HepG2 (cell line): ENCODE measurements around the gene HMCN1. TPM values are rescaled to one million over a fixed set of nuclear protein-coding genes. Genes with fewer than 3 reads are reported as not detected.

Experiments used
- ATAC-seq: fragments of 200-7000 bp; cut with Tn5 transposase; 3 replicates; pipeline ENCODE4 v1.9.1; 2020; ENCODE audit warnings: mild to moderate bottlenecking, moderate library complexity
- BruUV-seq: library from RNA; stranded (reverse); fragments of 400-500 nt; replicated peaks from 2 replicates; lab custom pipeline; 2021; lab: Mats Ljungman, UMichigan
- CTCF ChIA-PET: fragments of 300-600 bp; formaldehyde crosslinking; extraction: SDS; loops from one replicate; lab custom pipeline; 2021; ENCODE audit warnings: low total read pairs, inconsistent platforms, low intra/inter-chr PET ratio; lab: Yijun Ruan, JAX
- POLR2A ChIA-PET: fragments of 350-600 bp; sonication (Branson Sonifier 250); formaldehyde crosslinking; loops from one replicate; lab custom pipeline; 2020; ENCODE audit warnings: antibody characterized with exemption, inconsistent platforms; lab: Yijun Ruan, JAX
- DNase-seq: peaks from one replicate; pipeline ENCODE4 v3.0.0-alpha.2; 2015; ENCODE audit warnings: low spot score
- FAIRE-seq: peaks from 3 replicates; lab custom pipeline; 2011; peaks lifted over from hg19 to GRCh38; lab: Jason Lieb, UNC
- H2AFZ ChIP-seq: one replicate; pipeline ENCODE4 v1.6.1; 2011; ENCODE audit warnings: low read length, inconsistent platforms
- H3K27ac ChIP-seq: fragments of 300-600 bp; 3 replicates; pipeline ENCODE4 v1.8.0; 2011; ENCODE audit warnings: mixed run types, mild to moderate bottlenecking, mixed read lengths, low read length, inconsistent platforms; ENCODE audit not compliant: insufficient read depth; ENCODE audit errors: extremely low read length
- H3K27me3 ChIP-seq, 2 experiments: fragments of 200-600 bp in 1 of 2; 2 replicates in 1 of 2; 3 replicates in 1 of 2; pipeline versions ENCODE4 v1.6.0 to v1.8.0; 2011; ENCODE audit warnings: low read length in 2 of 2, mild to moderate bottlenecking in 2 of 2, moderate library complexity in 2 of 2, inconsistent platforms in 1 of 2; ENCODE audit not compliant: insufficient read depth in 2 of 2, control insufficient read depth in 1 of 2
- H3K36me3 ChIP-seq, 2 experiments: fragments of 200-600 bp in 1 of 2; replicated peaks in 1 of 2; 2 replicates in 1 of 2; 3 replicates in 1 of 2; pipeline versions ENCODE4 v1.5.1 to v1.8.0; 2011; ENCODE audit warnings: low read length in 2 of 2, inconsistent platforms in 1 of 2; ENCODE audit not compliant: insufficient read depth in 2 of 2, control insufficient read depth in 1 of 2
- H3K4me1 ChIP-seq: 2 replicates; pipeline ENCODE4 v1.5.1; 2012; ENCODE audit warnings: low read length, inconsistent platforms; ENCODE audit not compliant: insufficient read depth
- H3K4me2 ChIP-seq: 2 replicates; pipeline ENCODE4 v1.6.0; 2011; ENCODE audit warnings: low read depth, low read length, inconsistent platforms
- H3K4me3 ChIP-seq, 3 experiments: fragments of 200-600 bp in 1 of 3; sonication (generic), shearing (Covaris generic) in 1 of 3; replicated peaks in 1 of 3; 2 replicates each; pipeline ENCODE4 v1.5.1; 2011 to 2016; ENCODE audit warnings: low read length in 3 of 3, inconsistent platforms in 2 of 3, low read depth in 2 of 3, mild to moderate bottlenecking in 2 of 3, control low read depth in 1 of 3, mixed read lengths in 1 of 3; ENCODE audit not compliant: insufficient read depth in 1 of 3
- H3K79me2 ChIP-seq: one replicate; pipeline ENCODE4 v1.6.1; 2011; ENCODE audit warnings: low read length, inconsistent platforms; ENCODE audit not compliant: insufficient read depth
- H3K9ac ChIP-seq: 2 replicates; pipeline ENCODE4 v1.6.0; 2011; ENCODE audit warnings: mild to moderate bottlenecking, low read depth, low read length, inconsistent platforms; ENCODE audit not compliant: insufficient read depth
- H3K9me3 ChIP-seq: 2 replicates; pipeline ENCODE4 v1.5.1; 2012; ENCODE audit warnings: mild to moderate bottlenecking, low read length
- H4K20me1 ChIP-seq: 2 replicates; pipeline ENCODE4 v1.6.0; 2011; ENCODE audit warnings: inconsistent platforms, mild to moderate bottlenecking, low read length, moderate library complexity; ENCODE audit not compliant: insufficient read depth
- AHDC1 ChIP-seq: sonication (generic); formaldehyde crosslinking; IDR thresholded peaks from 2 replicates; pipeline ENCODE4 v1.5.1; 2020; ENCODE audit warnings: mild to moderate bottlenecking, missing genetic modification reagents, borderline replicate concordance
- CTCF ChIP-seq: sonication (generic); formaldehyde crosslinking; IDR thresholded peaks from 2 replicates; pipeline ENCODE4 v1.5.0; 2020; ENCODE audit warnings: mild to moderate bottlenecking, missing genetic modification reagents, moderate library complexity
- DDIT3 ChIP-seq: sonication (generic); formaldehyde crosslinking; IDR thresholded peaks from 2 replicates; pipeline ENCODE4 v1.4.0; 2020; ENCODE audit warnings: mild to moderate bottlenecking, missing genetic modification reagents
- NFYB ChIP-seq: sonication (generic); formaldehyde crosslinking; IDR thresholded peaks from 2 replicates; pipeline ENCODE4 v1.4.0; 2020; ENCODE audit warnings: missing genetic modification reagents
- STAG1 ChIP-seq: sonication (generic); formaldehyde crosslinking; IDR thresholded peaks from 2 replicates; pipeline ENCODE4 v1.4.0; 2020; ENCODE audit warnings: missing genetic modification reagents
- ZBTB40 ChIP-seq, 2 experiments: fragments of 450-650 bp in 1 of 2; sonication (generic) in 1 of 2; formaldehyde crosslinking in 1 of 2; IDR thresholded peaks; 2 replicates each; pipeline versions ENCODE4 v1.6.1 to v1.8.0; 2016 to 2022; ENCODE audit warnings: antibody characterized with exemption in 1 of 2, mild to moderate bottlenecking in 1 of 2, missing genetic modification reagents in 1 of 2
- in situ Hi-C: cut with HindIII; loops from 2 replicates; pipeline ENCODE4 v1.10.0; 2017; ENCODE audit warnings: low pct_unique_long_range_greater_than_20kb; ENCODE audit not compliant: extremely low pct_ligation_motif_present
- intact Hi-C: fragments of 100-400 bp; cut with micrococcal nuclease; formaldehyde crosslinking; loops from one replicate; pipeline ENCODE4 v1.10.0; 2022; ENCODE audit not compliant: unreplicated experiment
- polyA plus RNA-seq, 8 experiments: library from polyadenylated mRNA; depleted of rRNA in 3 of 8; stranded (reverse) in 7 of 8; unstranded in 1 of 8; fragments of >200 nt; fragmentation: Illumina TruSeq in 4 of 8; extraction: Trizol in 4 of 8; gene quantifications; 2 replicates each; pipeline versions ENCODE4 v1.2.1 to v1.2.3, GENCODE V29; 2011 to 2016; ENCODE audit warnings: low read depth in 4 of 8, missing spikeins in 1 of 8, mixed read lengths in 1 of 8; ENCODE audit not compliant: insufficient read depth in 1 of 8
- total RNA-seq, 5 experiments: library from RNA; depleted of rRNA; stranded (reverse); fragments of >200 nt; fragmentation: Illumina TruSeq; extraction: Trizol; gene quantifications; 2 replicates each; pipeline ENCODE4 v1.2.3, GENCODE V29; 2016; ENCODE audit warnings: low read depth in 1 of 5

The HMCN1 gene
- total and polyA plus RNA-seq, 2 of the 13 experiments (the other 11 are each of a cell fraction or from before 2014, with no cell fraction given): 0.03 TPM; not detected in 1

- CTCF ChIA-PET: no interaction called here
- POLR2A ChIA-PET: no interaction called here
These were observed 38.9 kb upstream of the HMCN1 start for GRCh38 chr1:185695299-185695698.

More at GRCh38 chr1:185695299-185695698, 38.9 kb upstream of the HMCN1 start:
- no peak for TF ChIP-seq ZBTB40 (IDR thresholded peaks at IDR 0.05)
- no peak for TF ChIP-seq ZBTB40 (CRISPR knock-in tag; IDR thresholded peaks at IDR 0.05)
- TF ChIP-seq CTCF: 0 out of 2 replicates have a peak, but pooled peaks have one; percentile 21
- TF ChIP-seq DDIT3 (CRISPR knock-in tag): no peak
- peak; percentile 46 for TF ChIP-seq STAG1 (CRISPR knock-in tag)
- TF ChIP-seq NFYB (CRISPR knock-in tag): no peak
- no peak for TF ChIP-seq AHDC1 (CRISPR knock-in tag)
- no peaks in the 10 kb centered on the region for H3K79me2 ChIP-seq
- no peaks in the 10 kb centered on the region for H4K20me1 ChIP-seq
- intact Hi-C loops (no loop called here), in situ Hi-C loops (loop anchor here (25.0 kb wide), 1 partner anchor 883 kb away; no protein-coding TSS in a partner anchor)
- no peak overlapping the region for H3K4me2 ChIP-seq
- peak; percentile 34 for FAIRE-seq
- no peak for ATAC-seq
- no peak overlapping the region for H2AFZ ChIP-seq
- DNase-seq: no peak
- no peak overlapping the region for H3K27ac ChIP-seq
- no peak overlapping the region for H3K4me3 ChIP-seq
- H3K4me1 ChIP-seq: peaks cover 16% of the 10 kb centered on the region
- H3K36me3 ChIP-seq: no peaks in the 10 kb centered on the region
- H3K9me3 ChIP-seq: no peaks in the 10 kb centered on the region
- no TSS peak for BruUV-seq
- H3K27me3 ChIP-seq: no peaks in the 10 kb centered on the region
- no peak overlapping the region for H3K9ac ChIP-seq
